GM19043 (cell line): Measurements from ENCODE around the gene KRTAP10-11.

Experiments used
- ATAC-seq: cut with Tn5 transposase; IDR thresholded peaks from one replicate; pipeline ENCODE4 v1.9.1; 2021; ENCODE audit warnings: low read depth; ENCODE audit not compliant: unreplicated experiment

The KRTAP10-11 gene

DNA sequence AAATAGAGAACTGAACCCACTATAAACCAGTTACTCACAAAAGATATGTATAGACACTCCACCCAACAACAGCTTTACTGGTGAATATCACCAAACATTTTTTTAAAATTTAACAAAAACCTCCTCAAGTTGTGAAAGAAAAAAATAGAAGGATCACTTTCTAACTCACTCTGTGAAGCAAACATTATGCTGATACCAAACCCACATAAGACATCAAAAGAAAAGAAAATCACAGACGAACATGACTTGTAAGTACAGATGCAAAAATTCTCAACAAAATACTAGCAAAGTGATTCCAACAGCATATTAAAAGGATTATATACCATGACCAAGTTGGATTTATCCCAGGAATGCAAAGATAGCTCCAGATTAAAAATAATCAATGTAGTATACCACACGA is 45.5 kb downstream of the KRTAP10-11 start:
- no peak for ATAC-seq

- no peak for ATAC-seq
Observed at GRCh38 chr21:44692798-44693512, 46.7 kb downstream of the KRTAP10-11 start.

DNA sequence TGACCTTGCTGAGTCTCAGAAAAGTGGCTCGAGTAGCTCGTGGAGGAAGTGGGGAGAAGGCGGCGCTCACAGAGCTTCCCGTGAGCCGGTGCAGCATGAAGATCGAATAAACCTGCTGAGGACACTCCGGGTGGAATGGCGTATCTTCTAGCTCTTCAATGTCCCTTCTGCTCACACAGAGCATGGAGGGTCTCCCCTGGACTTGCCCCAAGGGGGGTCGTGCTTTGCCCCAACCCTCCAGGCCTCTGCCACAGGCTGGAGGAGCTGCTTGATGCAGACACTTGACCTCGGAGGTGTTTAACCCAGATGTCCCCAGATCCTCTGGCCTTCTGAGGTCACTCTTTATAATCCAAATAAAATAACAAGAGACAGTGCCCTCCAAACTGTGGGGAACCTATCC is 48.6 kb downstream of the KRTAP10-11 start:
- ATAC-seq: no peak

GRCh38 chr21:44695184-44695583 is 49.0 kb downstream of the KRTAP10-11 start:
- ATAC-seq: no peak

- no peak for ATAC-seq
Observed at GRCh38 chr21:44695641-44696040, 49.4 kb downstream of the KRTAP10-11 start.

DNA sequence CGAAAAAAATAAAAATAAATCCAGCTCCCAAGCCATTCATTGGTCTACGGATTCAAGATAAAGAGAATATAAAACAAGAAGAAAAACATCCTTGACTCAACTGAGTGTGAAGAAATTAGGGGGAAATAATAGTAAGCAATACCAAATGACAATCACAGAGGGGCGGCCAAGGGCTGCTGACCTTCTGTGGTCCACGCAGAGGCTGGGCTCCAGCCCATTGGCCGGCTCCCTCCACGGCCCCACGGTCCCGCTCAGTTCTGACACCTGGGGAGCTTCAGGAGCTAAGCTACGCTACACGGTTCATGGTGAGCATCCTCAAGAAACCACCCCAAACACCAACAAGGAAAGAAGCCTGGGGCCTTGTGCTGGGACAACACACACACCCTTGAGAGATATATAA is 50.4 kb downstream of the KRTAP10-11 start:
- no peak for ATAC-seq
